Activated gamma-delta T cell treated with Interleukin-2 at 50 U/mL for 16 hours (primary cell): ENCODE results near the gene APOBEC3H.
A peak's percentile ranks its signal among the peaks of the same experiment; 100 is the strongest.

Experiments
- DNase-seq: peaks from one replicate; pipeline ENCODE4 v3.0.0-alpha.2; 2020

The APOBEC3H gene

DNA sequence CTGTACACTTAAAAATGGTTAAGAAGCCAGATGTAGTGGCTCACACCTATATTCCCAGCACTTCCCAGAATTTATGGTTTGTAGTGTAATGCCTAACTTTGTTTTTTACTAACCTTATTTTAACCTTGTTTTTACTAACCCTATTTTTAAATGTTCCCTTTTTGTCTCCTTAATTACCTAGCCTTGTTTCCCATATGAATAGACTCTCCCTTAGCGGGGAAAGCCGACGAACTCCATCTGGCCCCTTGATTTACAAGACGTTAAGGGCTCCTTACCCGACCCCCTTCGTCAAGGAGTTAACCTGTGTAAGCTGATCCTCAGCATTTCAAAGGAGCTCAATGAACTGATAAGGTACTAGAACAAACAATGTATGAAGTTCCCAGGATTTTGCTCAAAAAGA is 17.1 kb downstream of the APOBEC3H start:
- no peak for DNase-seq

GRCh38 chr22:39115570-39115969 is 18.5 kb downstream of the APOBEC3H start:
- no peak for DNase-seq

DNA sequence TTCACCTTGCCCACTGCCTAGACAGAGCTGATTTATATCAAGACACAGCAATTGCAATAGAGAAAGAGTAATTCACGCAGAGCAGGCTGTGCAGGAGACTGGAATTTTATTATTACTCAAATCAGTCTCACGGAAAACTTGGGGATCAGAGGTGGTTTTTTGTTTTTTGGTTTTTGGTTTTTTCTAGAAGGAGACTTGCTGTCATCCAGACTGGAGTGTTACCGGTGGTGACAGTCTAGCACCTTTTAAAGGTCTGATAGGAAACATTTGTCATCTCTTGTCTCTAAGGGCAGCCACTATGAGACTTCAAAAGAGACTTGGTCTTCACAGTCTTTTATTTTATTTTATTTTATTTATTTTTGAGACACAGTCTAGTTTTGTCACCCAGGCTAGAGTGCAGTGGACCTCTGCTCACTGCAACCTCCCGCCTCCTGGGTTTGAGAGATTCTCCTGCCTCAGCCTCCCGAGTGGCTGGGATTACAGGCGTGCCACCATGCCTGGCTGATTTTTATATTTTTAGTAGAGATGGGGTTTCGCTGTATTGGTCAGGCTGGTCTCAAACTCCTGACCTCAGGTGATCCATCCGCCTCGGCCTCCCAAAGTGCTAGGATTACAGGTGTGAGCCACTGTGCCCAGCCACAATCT is 19.1 kb downstream of the APOBEC3H start:
- DNase-seq = peak; percentile 32

DNA sequence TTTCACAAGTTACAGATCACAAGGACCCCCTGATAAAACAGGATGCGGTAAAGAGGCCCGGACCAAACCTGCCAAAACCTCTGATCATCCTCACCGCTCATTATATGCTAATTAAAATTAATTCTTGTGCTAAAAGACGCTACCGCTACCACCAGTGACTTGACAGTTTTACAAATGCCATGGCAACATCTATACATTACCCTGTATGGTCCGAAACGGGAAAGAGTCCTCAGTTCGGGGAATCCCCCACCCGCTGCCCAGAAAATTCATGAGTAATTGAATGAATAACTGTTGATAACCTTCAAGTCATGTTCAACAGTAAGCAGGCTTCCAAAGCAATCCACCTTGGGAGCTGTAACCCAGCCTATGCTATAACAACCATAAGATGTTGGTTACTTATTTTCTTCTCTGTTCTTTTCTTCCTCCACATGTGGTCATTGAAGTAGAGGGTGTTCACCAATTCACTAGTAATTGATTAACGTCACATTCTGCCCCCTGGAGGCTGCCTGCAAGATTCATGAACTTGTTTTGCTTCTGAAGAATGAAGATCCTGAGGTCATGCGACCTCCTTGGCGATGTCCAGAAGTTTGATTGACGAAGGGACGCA is 20.6 kb downstream of the APOBEC3H start:
- peak; percentile 75 for DNase-seq

DNA sequence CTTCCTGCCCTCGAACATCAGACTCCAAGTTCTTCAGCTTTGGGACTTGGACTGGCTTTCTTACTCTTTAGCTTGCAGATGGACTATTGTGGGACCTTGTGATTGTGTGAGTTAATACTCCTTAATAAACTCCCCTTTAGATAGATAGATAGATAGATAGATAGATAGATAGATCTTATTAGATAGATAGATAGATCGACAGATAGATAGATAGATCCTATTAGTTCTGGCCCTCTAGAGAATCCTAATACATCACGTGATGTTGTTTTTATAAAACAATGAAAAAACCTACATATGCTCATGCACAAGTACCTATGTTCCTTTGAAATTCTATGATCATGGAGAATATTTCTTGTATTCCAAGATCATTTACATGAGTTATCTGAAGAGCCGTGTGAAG is 23.9 kb downstream of the APOBEC3H start:
- DNase-seq = no peak

- no peak for DNase-seq
These were observed 25.9 kb downstream of the APOBEC3H start for GRCh38 chr22:39122772-39123470.

DNA sequence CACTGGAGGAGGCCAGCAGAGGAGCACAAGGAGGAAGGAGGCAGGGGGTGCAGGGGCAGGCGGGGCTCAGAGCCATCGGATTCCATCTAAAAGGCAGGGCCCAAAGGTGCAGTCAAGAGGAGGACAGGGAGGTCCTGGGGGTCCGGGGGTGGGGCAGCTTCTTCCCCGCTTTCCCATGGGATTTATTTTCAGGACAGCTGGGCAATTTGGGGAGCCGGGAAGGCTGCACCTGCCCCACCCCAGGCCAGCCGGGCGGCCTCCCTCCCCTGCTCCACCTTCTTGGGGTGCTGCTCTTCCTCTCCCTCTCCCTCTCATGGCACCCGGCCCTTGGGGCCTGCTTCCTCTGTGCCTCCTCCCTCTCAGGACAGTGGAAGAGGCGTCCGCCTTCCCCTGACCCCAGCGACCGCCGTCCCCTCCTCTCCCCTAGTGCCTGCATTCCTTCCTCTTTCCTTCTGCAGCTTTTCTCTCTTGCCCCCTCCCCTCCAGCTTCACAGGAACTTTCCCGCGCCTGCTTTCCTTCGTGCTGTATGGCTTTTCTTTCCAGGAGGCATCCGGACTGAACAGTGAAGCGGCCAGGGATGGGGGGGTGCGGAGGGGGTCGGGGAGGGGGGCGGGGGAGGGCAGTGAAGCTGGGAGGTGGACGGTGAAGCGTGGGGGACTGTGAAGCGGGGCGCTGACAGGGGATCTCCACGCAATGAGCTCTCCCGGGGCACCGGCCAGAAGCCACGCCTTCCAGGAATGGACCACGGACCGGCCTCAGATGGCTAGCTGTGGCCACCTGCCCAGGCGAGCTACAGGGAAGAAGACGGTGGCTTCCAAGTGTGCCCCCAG is 26.9 kb downstream of the APOBEC3H start:
- no peak for DNase-seq

GRCh38 chr22:39125622-39126021 is 28.6 kb downstream of the APOBEC3H start:
- DNase-seq = no peak

DNA sequence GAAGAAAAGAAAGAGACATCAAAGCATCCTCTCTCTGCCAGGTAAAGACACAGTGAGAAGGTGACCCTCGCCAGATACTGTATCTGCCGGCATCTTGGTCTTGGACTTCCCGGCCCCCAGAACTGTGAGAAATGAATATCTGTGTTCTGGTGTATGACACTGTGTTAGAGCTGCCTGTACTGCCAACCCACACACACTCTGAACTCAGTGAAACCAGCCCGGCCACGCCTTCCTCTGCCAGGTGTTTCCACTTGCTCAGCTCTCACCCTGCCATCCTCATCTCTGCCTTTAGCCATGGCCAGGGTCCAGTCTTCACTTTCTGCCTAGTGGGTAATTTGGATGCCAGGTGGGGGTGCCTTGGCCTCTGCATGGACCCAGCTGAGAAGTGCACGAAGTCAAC is 31.5 kb downstream of the APOBEC3H start:
- no peak for DNase-seq

DNA sequence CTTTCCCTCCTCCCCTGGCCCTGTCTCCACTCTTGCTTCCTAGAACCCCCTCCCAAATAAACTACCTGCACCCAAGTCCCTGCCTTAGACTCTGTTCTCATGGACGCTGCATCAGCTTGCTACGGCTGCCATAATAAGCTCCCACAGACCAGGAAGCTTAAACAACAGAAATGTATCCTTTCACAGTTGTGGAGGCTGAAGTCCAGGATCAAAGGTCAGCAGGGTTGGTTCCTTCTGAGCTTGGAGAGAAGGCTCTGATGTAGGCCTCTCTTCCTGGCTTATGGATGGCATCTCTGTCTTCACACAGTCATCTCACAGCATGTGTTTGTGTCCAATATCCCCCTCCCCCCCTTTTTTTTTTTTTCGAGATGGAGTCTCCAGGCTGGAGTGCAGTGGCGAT is 32.0 kb downstream of the APOBEC3H start:
- no peak for DNase-seq

- DNase-seq = no peak
These were observed 32.7 kb downstream of the APOBEC3H start for GRCh38 chr22:39129746-39130145.

- DNase-seq = no peak
These were observed 33.2 kb downstream of the APOBEC3H start for GRCh38 chr22:39130152-39130704.

- no peak for DNase-seq
These were observed 34.1 kb downstream of the APOBEC3H start for GRCh38 chr22:39130892-39131855.

DNA sequence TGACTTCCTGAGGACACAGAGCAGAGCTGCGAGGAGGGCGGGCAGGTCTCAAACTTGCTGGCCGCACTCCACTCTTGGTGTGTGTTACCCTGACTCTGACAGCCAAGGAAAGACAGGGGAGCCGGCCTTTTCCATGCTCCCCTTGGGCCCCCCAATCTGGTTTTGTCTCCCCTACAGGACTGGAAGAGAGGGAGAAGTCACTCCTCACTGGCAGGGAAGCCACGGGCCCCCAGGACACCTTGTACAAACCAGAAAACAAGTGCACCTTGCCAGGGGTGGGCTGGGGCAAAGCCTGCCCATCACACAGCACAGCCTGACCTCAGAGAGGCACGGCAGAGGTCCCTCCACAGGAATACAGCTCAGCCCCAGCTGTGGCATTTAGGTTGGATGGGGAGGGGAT is 35.2 kb downstream of the APOBEC3H start:
- DNase-seq = no peak

GRCh38 chr22:39132871-39133524 is 36.0 kb downstream of the APOBEC3H start:
- no peak for DNase-seq

GRCh38 chr22:39133871-39134270 is 36.8 kb downstream of the APOBEC3H start:
- DNase-seq = no peak

- DNase-seq = no peak
These were observed 37.5 kb downstream of the APOBEC3H start for GRCh38 chr22:39134366-39135091.

DNA sequence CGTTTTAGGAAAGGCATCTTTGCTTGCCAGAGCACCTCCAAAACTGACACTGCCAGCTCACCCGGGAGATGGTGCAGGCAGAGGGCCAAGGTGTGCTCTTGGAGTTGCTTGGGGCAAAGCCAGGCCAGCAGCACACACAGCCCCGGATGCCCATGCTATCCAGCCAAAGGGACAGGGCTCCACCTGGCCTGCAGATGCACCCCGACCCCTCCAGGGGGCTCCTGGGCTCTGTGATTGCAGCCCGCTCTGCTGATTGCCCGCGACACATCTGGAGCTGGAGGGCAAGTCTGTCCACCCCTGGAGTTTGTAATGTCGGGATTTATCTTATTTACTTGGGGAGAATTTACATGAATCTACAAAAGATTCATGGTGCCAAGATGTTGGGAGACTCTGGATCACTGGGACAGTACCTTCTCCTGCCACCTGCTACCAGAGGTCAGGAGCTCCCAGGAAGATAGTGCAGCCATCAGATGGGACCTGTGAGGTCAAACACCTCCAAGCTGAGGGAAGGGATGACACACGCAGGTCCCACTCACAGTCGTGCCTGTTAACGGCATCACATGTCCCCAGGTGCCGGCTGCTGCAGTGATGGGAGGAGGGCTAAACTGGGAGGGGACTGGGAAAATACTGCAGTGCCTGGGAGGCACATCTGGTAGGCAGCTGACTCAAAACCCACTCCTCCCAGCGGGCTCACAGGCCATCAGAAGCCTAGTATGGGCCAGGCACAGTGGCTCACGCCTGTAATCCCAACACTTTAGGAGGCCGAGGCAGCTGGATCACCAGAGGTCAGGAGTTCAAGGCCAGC is 38.2 kb downstream of the APOBEC3H start:
- peak; percentile 49 for DNase-seq

DNA sequence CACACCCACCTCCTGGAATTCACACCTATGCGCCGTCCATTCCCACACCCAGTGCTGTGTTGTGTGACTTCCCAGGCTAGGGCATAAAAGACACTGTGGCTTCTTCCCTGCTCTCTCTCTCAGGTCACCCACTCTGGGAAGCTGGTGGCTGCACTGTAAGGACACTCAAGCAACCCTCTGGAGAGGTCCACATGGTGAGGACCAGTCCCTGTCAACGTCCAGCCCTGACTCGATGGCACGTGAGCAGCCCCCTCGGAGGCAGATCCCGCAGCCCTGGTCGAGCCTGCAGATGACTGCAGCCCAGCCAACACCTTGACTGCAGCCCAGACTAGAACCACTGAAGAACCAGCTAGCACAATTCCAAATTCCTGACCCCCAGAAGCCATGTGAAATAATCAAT is 39.3 kb downstream of the APOBEC3H start:
- no peak for DNase-seq
